Kidney (tissue), 14 donors: ENCODE data around the gene SHISA7. TPM values are rescaled to one million over a fixed set of nuclear protein-coding genes. Genes with fewer than 3 reads are reported as not detected.

Experiments
- DNase-seq, 5 donors: peaks; one replicate each; pipeline ENCODE4 v3.0.0-alpha.2; 2013 to 2020
- FAIRE-seq: peaks from 2 replicates; lab custom pipeline; 2012; peaks lifted over from hg19 to GRCh38; lab: Jason Lieb, UNC
- H3K27ac ChIP-seq, 2 donors: one replicate each; pipeline ENCODE4 v1.7.0; 2013; ENCODE audit warnings: low read depth in 2 of 2, low read length in 2 of 2, inconsistent platforms in 1 of 2
- H3K27me3 ChIP-seq: one replicate; pipeline ENCODE4 v1.7.1; 2013; ENCODE audit warnings: low read length, inconsistent platforms; ENCODE audit not compliant: control insufficient read depth, insufficient read depth
- H3K36me3 ChIP-seq, 3 donors: one replicate each; pipeline versions ENCODE4 v1.7.0 to v1.7.1; 2013; ENCODE audit warnings: low read length in 3 of 3, control low read depth in 1 of 3, inconsistent platforms in 1 of 3; ENCODE audit not compliant: insufficient read depth in 3 of 3, control insufficient read depth in 2 of 3
- H3K4me1 ChIP-seq, 3 donors: one replicate each; pipeline versions ENCODE4 v1.7.0 to v1.7.1; 2013; ENCODE audit warnings: low read length in 3 of 3, inconsistent platforms in 1 of 3, low read depth in 1 of 3; ENCODE audit not compliant: control insufficient read depth in 2 of 3, insufficient read depth in 2 of 3
- H3K4me3 ChIP-seq, 3 donors: one replicate each; pipeline versions ENCODE4 v1.7.0 to v1.8.1; 2013; ENCODE audit warnings: low read length in 3 of 3, control low read depth in 1 of 3, inconsistent platforms in 1 of 3
- H3K9ac ChIP-seq, 3 donors: one replicate each; pipeline versions ENCODE4 v1.7.0 to v1.7.1; 2013; ENCODE audit warnings: low read length in 3 of 3, control low read depth in 1 of 3, inconsistent platforms in 1 of 3
- H3K9me3 ChIP-seq, 3 donors: one replicate each; pipeline versions ENCODE4 v1.7.0 to v1.7.1; 2013; ENCODE audit warnings: low read length in 3 of 3, control low read depth in 1 of 3, inconsistent platforms in 1 of 3; ENCODE audit not compliant: control insufficient read depth in 2 of 3, insufficient read depth in 1 of 3
- CTCF ChIP-seq: IDR thresholded peaks from 3 replicates; pipeline ENCODE4 v1.5.1; 2012; ENCODE audit warnings: mild to moderate bottlenecking, moderate library complexity, borderline replicate concordance; ENCODE audit not compliant: insufficient read depth; ENCODE audit errors: extremely low read depth
- intact Hi-C: fragments of 100-400 bp; cut with DNase I; formaldehyde crosslinking; loops from one replicate; pipeline ENCODE4 v1.11.1; 2022
- polyA plus RNA-seq: library from polyadenylated mRNA; stranded (reverse); fragments of 350-450 nt; fragmentation: Illumina TruSeq; extraction: RNeasy Lipid Tissue Mini Kit (QIAGEN cat#74804); gene quantifications from one replicate; pipeline ENCODE4 v1.2.3, GENCODE V29; 2014; ENCODE audit warnings: low read depth, low replicate concordance; ENCODE audit not compliant: insufficient read depth
- total RNA-seq: library from RNA; stranded (reverse); fragmentation: NEBNext Ultra II Directional; extraction: Animal tissue kit (Norgen Biotek cat#: 25700); gene quantifications from one replicate; pipeline ENCODE4 v1.2.1, GENCODE V29; 2021
- donor health status: control.
- donor health status: control.
- donor health status: control.
- donor health status: control.
- donor health status: control.
- donor health status: DM: yes; HTN: yes; CAD: no.
- donor health status: Normal renal cell carcinoma (clear cell type).

SHISA7 gene
- total and polyA plus RNA-seq, 2 donors from 2014 or later = not detected

- H3K4me3 ChIP-seq = peak overlapping the region; percentile 66 to 93 (median 84)
- peak overlapping the region; percentile 75 to 76 for H3K27ac ChIP-seq
- peaks cover 0 to 5% (median 4%) of the 10 kb centered on the region in 3 donors for H3K4me1 ChIP-seq
- TF ChIP-seq CTCF = no peak
- intact Hi-C loops = no loop called here
- FAIRE-seq = no peak
- peak overlapping the region; percentile 44 to 93 (median 52) for H3K9ac ChIP-seq
- H3K9me3 ChIP-seq = no peaks in the 10 kb centered on the region
- DNase-seq = peak in 2 of 5 donors; percentile 48 to 70
- no peaks in the 10 kb centered on the region for H3K36me3 ChIP-seq
- H3K27me3 ChIP-seq = no peaks in the 10 kb centered on the region
Measured at GRCh38 chr19:55461974-55462626, 19.0 kb upstream of the SHISA7 start.

- peak within 1 kb of the TSS; percentile 74 to 95 (median 83) for H3K9ac ChIP-seq
- TF ChIP-seq CTCF = no peak
- peaks cover 0 to 5% (median 4%) of the 10 kb centered on the region in 3 donors for H3K4me1 ChIP-seq
- no peaks in the 10 kb centered on the region for H3K27me3 ChIP-seq
- intact Hi-C loops = no loop called here
- no peaks in the 10 kb centered on the region for H3K36me3 ChIP-seq
- DNase-seq (peak; percentile 100), FAIRE-seq (peak; percentile 99)
- peak within 1 kb of the TSS; percentile 69 to 94 (median 87) for H3K4me3 ChIP-seq
- peak within 1 kb of the TSS; percentile 93 to 97 for H3K27ac ChIP-seq
- no peaks in the 10 kb centered on the region for H3K9me3 ChIP-seq
Measured at GRCh38 chr19:55461259-55461973, 18.3 kb upstream of the SHISA7 start, which contains the start of gene ISOC2. Gene ISOC2 (minus strand): TSS chr19:55461642. CDS start chr19:55456486, 5,156 bp downstream.

GRCh38 chr19:55460670-55461258 is 17.7 kb upstream of the SHISA7 start:
- H3K9me3 ChIP-seq = no peaks in the 10 kb centered on the region
- FAIRE-seq (no peak), DNase-seq (peak in 4 of 5 donors; percentile 73 to 92 (median 88))
- H3K27ac ChIP-seq = peak overlapping the region; percentile 93 to 97
- peak overlapping the region; percentile 69 to 94 (median 87) for H3K4me3 ChIP-seq
- H3K9ac ChIP-seq = peak overlapping the region in 1 of 3 donors; percentile 95
- no peaks in the 10 kb centered on the region for H3K27me3 ChIP-seq
- TF ChIP-seq CTCF = no peak
- peaks cover 0 to 5% (median 4%) of the 10 kb centered on the region in 3 donors for H3K4me1 ChIP-seq
- intact Hi-C loops = no loop called here
- no peaks in the 10 kb centered on the region for H3K36me3 ChIP-seq
